Smooth muscle cell of the umbilical artery (primary cell): Measurements from ENCODE around the gene ZC2HC1B. TPM values are rescaled to one million over a fixed set of nuclear protein-coding genes. Genes with fewer than 3 reads are reported as not detected.

ENCODE experiments used
- total RNA-seq: library from RNA; depleted of rRNA; stranded (reverse); fragments of >200 nt; gene quantifications from 2 replicates; pipeline ENCODE4 v1.2.3, GENCODE V29; 2014

The ZC2HC1B gene, protein sequence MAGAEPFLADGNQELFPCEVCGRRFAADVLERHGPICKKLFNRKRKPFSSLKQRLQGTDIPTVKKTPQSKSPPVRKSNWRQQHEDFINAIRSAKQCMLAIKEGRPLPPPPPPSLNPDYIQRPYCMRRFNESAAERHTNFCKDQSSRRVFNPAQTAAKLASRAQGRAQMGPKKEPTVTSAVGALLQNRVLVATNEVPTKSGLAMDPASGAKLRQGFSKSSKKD
- total RNA-seq: not detected in 2 replicates

GRCh38 chr6:143864234-143864633 is at the start of gene ZC2HC1B:
Gene ZC2HC1B, plus strand, starts transcription at chr6:143864474. Its CDS starts 66 bp downstream, at chr6:143864540.

DNA sequence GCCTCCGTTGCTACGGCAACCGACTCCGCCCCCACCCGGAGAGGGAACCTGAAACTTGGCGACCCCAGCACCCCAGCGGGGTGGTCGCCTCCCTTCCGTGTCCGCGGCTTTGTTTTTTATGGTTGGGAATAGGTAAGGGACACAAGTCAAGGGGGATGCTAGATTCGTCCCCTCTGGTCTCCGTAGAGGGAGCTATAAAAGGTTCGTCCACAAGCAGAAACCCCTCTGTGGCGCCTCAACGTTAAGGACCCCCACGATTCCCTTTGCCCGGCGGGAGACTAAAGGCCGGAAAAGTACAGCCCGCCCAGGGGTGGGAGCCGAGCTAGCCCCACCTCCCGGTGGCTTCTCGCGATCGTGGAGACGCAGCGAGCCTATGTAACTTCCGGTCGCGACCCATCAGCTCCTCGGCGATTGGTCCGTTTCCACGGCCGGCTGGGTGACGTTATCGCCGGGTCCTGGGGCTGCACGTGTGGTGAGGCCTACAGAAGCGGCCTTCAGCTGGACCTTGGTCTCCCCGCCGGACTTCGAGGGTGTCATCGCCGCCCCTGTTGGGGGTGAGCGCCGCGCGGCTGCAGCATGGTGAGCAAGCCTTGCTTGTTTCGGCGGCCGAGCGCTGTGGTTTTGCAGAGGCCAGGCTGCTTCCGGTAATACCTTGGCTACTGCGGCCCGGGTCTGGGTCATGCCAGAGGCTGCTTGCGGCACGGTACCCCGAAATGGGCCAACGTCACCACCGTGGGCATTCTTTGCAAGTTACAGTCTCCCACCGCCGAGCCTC is 21.2 kb upstream of the ZC2HC1B start, which contains the start of gene LTV1:
TSS of gene LTV1 (plus strand) at position 437 of the 775 bp plus-strand sequence. CDS start at position 577, 140 bp downstream.

Other genes starting within 250 kb of the ZC2HC1B start
- gene PHACTR2, start 186.5 kb upstream of the ZC2HC1B start, total RNA-seq: 33.9 and 34.8 TPM in 2 replicates
- gene LTV1, start 21.1 kb upstream of the ZC2HC1B start, total RNA-seq: 20.8 and 33.0 TPM in 2 replicates
- gene PLAGL1, start 143.8 kb downstream of the ZC2HC1B start, total RNA-seq: 7.4 and 16.8 TPM in 2 replicates
- gene SF3B5, start 231.1 kb downstream of the ZC2HC1B start, total RNA-seq: 38.5 and 75.1 TPM in 2 replicates